Esophagus muscularis mucosa (tissue), 3 donors: Measurements from ENCODE around the gene TJP2.

ENCODE experiments used
- POLR2A ChIP-seq: fragments of 450-650 bp; IDR thresholded peaks from one replicate; pipeline ENCODE4 v1.6.1; 2017; ENCODE audit warnings: antibody characterized with exemption, moderate library complexity, mild to moderate bottlenecking, low read depth
- TF ChIP-seq, protein P1 (sequence below), 3 experiments: fragments of 200-600 bp in 2 of 3; fragments of 450-650 bp in 1 of 3; sonication (generic) in 2 of 3; IDR thresholded peaks; one replicate each; pipeline ENCODE4 v1.5.1; 2017 to 2019; ENCODE audit warnings: antibody characterized with exemption in 3 of 3, mild to moderate bottlenecking in 2 of 3, moderate library complexity in 1 of 3

DNA sequence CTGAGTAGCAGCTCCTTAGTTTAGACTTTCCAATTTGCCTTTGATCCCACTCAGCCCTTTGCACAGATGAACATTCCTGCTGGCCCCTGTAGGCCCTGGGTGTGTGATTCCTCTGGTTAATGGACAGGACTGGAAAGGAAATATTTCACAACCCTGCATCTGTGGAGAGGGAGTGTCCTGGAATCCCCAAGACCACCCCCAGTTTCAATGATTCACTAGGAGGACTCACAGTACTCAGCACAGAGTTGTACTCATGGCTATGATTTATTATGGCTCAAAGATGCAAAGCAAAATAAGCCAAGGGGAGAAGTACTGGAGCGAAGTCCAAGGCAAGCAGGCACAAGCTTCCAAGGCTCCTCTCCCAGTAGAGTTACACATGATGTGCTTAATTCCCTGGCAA, 42.4 kb upstream of the TJP2 start:
- no peak for TF ChIP-seq POLR2A
- TF ChIP-seq, protein P1, sequence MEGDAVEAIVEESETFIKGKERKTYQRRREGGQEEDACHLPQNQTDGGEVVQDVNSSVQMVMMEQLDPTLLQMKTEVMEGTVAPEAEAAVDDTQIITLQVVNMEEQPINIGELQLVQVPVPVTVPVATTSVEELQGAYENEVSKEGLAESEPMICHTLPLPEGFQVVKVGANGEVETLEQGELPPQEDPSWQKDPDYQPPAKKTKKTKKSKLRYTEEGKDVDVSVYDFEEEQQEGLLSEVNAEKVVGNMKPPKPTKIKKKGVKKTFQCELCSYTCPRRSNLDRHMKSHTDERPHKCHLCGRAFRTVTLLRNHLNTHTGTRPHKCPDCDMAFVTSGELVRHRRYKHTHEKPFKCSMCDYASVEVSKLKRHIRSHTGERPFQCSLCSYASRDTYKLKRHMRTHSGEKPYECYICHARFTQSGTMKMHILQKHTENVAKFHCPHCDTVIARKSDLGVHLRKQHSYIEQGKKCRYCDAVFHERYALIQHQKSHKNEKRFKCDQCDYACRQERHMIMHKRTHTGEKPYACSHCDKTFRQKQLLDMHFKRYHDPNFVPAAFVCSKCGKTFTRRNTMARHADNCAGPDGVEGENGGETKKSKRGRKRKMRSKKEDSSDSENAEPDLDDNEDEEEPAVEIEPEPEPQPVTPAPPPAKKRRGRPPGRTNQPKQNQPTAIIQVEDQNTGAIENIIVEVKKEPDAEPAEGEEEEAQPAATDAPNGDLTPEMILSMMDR (IDR thresholded peaks at IDR 0.05): no peak
